RWPE1 (cell line): Measurements from ENCODE around the gene SCN8A.
A peak's percentile ranks its signal among the peaks of the same experiment; 100 is the strongest.

Source experiments
- CTCF ChIA-PET: fragments of 350-600 bp; sonication (Branson Sonifier 250); formaldehyde crosslinking; extraction: SDS; loops from one replicate; lab custom pipeline; 2021; lab: Yijun Ruan, JAX
- POLR2A ChIA-PET: fragments of 400-600 bp; formaldehyde crosslinking; extraction: SDS; loops from one replicate; lab custom pipeline; 2020; ENCODE audit warnings: antibody characterized with exemption; ENCODE audit not compliant: low non-redundant PET; lab: Yijun Ruan, JAX
- DNase-seq: peaks from one replicate; pipeline ENCODE4 v3.0.0; 2012; ENCODE audit warnings: low spot score
- H3K27ac ChIP-seq: fragments of 450-650 bp; 2 replicates; pipeline ENCODE4 v1.5.1; 2017
- TF ChIP-seq, protein P1 (sequence below): fragments of 450-650 bp; conservative IDR thresholded peaks from 2 replicates; pipeline ENCODE4 v1.5.1; 2017; ENCODE audit warnings: low read depth, mild to moderate bottlenecking

Gene SCN8A

DNA sequence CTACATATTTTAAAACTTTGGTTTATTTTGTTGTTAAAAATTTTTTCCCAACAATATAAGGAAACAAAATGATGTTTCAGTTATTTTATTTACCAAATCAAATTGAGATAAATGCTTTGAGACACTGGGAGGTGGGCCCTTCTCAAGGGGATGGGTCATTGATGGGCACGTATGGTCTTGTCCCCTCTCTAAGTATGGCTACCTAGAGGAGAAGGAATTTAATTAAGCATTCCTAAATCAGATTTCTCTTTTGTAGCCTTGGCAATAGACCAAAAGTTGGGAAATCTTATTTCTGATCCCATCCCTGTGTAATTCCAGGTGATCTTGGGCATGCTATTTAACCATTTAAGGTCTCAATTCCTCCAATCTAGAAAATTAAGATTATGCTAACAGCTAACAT, 79.0 kb downstream of the SCN8A start:
- DNase-seq = peak; percentile 18
- POLR2A ChIA-PET = no interaction called here
- CTCF ChIA-PET = no interaction called here
- TF ChIP-seq, protein P1, sequence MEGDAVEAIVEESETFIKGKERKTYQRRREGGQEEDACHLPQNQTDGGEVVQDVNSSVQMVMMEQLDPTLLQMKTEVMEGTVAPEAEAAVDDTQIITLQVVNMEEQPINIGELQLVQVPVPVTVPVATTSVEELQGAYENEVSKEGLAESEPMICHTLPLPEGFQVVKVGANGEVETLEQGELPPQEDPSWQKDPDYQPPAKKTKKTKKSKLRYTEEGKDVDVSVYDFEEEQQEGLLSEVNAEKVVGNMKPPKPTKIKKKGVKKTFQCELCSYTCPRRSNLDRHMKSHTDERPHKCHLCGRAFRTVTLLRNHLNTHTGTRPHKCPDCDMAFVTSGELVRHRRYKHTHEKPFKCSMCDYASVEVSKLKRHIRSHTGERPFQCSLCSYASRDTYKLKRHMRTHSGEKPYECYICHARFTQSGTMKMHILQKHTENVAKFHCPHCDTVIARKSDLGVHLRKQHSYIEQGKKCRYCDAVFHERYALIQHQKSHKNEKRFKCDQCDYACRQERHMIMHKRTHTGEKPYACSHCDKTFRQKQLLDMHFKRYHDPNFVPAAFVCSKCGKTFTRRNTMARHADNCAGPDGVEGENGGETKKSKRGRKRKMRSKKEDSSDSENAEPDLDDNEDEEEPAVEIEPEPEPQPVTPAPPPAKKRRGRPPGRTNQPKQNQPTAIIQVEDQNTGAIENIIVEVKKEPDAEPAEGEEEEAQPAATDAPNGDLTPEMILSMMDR = no peak
- H3K27ac ChIP-seq = no peak overlapping the region

DNA sequence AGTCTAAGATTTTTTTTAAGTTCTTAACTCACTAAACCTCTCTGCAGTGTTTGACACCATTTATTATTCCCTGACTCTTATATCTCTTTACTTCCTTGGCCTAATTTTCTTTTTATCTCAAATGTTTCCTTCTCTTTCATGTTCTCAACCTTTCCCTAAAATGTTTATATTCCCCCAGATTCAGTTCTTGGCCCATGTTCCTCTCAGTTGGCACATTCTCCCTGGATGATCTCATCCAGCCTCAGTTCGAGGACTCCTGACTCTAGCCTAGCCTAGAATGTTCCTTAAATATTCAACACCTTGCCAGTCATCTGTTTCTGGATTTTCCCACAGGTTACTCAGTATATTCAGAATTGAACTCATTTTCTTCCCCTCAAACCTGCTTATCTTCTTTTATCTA, 81.3 kb downstream of the SCN8A start:
- CTCF ChIA-PET = no interaction called here
- POLR2A ChIA-PET = no interaction called here
- no peak overlapping the region for H3K27ac ChIP-seq
- DNase-seq = no peak
- TF ChIP-seq, protein P1 = no peak

DNA sequence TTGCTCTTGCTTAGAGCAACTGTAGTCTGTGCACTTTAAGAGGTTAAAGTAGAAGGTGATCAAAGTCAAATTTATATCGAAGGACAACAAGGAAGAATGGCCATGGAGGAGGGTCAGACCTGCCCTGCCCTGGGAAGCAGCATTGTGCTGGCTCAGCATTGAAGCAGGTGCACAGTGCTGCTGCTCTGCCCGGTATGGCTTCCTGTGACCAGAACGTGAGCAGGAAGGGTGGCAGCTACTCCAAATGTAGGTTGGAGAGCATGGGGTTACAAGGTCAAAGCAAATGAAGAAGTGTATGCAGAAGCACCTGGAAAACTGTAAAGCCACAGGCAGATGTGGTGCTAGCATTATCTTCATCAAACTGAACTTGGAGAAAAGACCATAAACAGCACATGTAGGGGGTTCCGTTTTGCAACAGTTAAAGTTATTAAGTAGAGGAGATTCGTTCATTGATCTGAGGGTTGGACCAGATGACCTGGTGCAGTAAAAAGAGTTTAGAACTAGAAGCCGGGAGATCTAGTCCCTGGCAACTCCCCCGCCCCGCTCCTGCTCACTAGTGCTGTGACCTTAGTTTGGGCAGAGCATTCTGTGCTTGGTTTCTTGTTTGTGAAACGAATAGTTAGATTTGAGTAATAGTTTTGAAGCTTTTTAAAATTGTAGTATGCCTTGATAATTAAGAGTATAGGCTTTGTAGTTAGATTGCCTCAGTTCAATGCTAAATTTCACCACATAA, 84.2 kb downstream of the SCN8A start:
- TF ChIP-seq, protein P1 = no peak
- DNase-seq = no peak
- no peak overlapping the region for H3K27ac ChIP-seq
- ChIA-PET CTCF (interaction anchor here (0.9 kb wide), 1 partner anchor 141 kb away, joined by 5 read pairs; no protein-coding TSS in a partner anchor), POLR2A (no interaction called here)

DNA sequence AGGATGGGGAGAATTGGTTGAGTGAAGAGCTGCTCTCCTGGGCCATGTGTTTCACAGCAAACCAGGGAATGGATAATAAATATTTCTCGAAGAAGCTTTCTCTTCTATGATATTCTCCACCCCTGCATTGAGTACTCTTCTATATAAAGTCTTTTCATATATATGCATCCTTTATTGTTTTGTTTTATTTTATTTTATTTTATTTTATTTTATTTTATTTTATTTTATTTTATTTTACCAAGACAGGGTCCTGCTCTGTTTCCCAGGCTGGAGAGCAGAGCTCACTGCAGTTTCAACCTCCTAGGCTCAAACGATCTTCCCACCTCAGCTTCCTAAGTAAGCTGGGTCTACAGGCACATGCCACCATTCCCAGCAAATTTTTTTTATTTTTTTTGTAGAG, 85.8 kb downstream of the SCN8A start:
- POLR2A ChIA-PET = no interaction called here
- DNase-seq = no peak
- no peak overlapping the region for H3K27ac ChIP-seq
- CTCF ChIA-PET = interaction anchor here (0.6 to 1.2 kb wide), 4 partner anchors 143 to 863 kb away, joined by 3 to 4 read pairs (median 3); no protein-coding TSS in a partner anchor
- TF ChIP-seq, protein P1 = no peak

DNA sequence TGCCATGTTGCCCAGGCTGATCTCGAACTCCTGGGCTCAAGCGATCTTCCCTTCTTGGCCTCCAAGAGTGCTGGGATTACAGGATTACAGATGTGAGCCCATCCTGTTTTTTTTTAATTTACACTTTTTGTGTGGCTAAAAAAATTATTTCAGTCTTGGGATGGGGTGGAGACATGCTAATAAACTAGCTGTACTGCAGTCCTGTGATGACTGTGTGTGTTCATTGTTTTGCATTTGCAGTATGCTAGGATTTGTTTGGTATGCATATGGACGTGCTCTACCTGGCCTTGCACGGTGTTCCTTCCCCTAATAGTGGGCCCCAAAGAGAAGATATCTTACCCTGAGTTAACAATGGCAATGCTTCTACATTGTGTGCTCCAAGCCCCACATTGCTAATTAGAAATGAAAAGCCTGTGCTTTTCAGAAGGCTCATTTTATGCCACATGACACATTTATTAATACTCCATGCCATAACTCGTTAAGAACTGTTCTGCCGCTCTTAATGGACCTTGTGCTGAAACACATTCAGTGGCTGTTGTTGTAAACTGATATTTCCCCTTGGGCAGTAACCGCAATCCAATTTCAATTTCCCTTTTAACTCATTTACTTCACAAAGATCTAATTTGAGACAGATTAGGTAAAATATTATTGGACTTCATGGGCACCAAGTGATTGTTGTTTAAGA, 86.4 kb downstream of the SCN8A start:
- TF ChIP-seq, protein P1 = no peak
- no peak for DNase-seq
- H3K27ac ChIP-seq = no peak overlapping the region
- ChIA-PET POLR2A (no interaction called here), CTCF (interaction anchor here (0.6 to 1.2 kb wide), 3 partner anchors 146 to 864 kb away, joined by 3 to 4 read pairs (median 3); no protein-coding TSS in a partner anchor)

DNA sequence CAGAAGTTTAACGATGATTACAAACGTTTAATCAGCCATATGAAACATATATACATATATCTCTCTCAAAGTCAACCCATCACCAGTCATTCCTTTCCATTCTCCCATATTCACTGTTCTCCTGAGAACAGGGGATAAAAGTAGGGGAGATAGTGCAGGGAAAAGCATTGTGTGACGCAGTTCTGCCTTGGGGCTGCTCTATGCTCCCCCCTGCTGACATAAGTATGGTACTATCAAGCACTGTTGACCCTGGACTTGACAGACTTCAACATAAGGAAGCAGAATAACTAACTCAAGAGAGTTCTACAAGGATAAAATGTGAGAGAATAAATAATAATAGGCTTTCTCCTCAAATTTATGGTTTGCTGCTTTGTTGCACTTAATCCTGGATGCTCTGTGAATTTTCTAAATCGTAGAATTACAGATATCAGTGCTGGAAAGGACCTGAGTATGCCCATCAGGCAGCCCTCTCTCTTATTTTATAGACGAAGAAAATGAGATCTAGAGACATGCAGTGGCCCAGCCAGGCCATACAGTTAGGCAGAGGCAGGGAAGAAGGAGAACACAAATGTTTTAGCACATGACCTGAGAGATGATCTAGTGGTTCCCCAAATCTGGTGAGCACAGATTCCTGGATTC, 87.2 kb downstream of the SCN8A start:
- DNase-seq = peak; percentile 57
- TF ChIP-seq, protein P1 = peak; percentile 59
- CTCF ChIA-PET = interaction anchor here (0.7 to 1.1 kb wide), 2 partner anchors 146 to 208 kb away, joined by 3 to 4 read pairs; no protein-coding TSS in a partner anchor
- no peak overlapping the region for H3K27ac ChIP-seq
- POLR2A ChIA-PET = no interaction called here
